Colonic mucosa (tissue), 4 donors: Measurements from ENCODE around the gene DGAT2L6. TPM values are rescaled to one million over a fixed set of nuclear protein-coding genes. Genes with fewer than 3 reads are reported as not detected.

Source experiments
- DNase-seq: peaks from one replicate; pipeline ENCODE4 v3.0.0-alpha.2; 2020
- H3K27ac ChIP-seq: fragments of 200-600 bp; one replicate; pipeline ENCODE4 v1.8.0; 2021
- H3K27me3 ChIP-seq: fragments of 200-600 bp; one replicate; pipeline ENCODE4 v1.8.0; 2021
- H3K36me3 ChIP-seq: fragments of 200-600 bp; one replicate; pipeline ENCODE4 v1.8.0; 2021
- H3K4me1 ChIP-seq: fragments of 200-600 bp; one replicate; pipeline ENCODE4 v1.8.0; 2021; ENCODE audit warnings: mild to moderate bottlenecking
- H3K4me3 ChIP-seq: fragments of 200-600 bp; one replicate; pipeline ENCODE4 v1.8.0; 2021
- H3K9ac ChIP-seq, 2 donors: one replicate each; pipeline ENCODE4 v1.7.0; 2013; ENCODE audit warnings: control low read depth in 2 of 2, low read depth in 2 of 2, low read length in 2 of 2
- H3K9me3 ChIP-seq: fragments of 200-600 bp; one replicate; pipeline ENCODE4 v1.8.0; 2021
- CTCF ChIP-seq: fragments of 200-600 bp; IDR thresholded peaks from one replicate; pipeline ENCODE4 v1.8.0; 2022; ENCODE audit warnings: antibody characterized with exemption, mild to moderate bottlenecking
- intact Hi-C: fragments of 100-400 bp; cut with DNase I; formaldehyde crosslinking; loops from one replicate; pipeline ENCODE4 v1.14.1; 2022
- total RNA-seq, 2 donors: library from RNA; stranded (reverse); fragmentation: NEBNext Ultra II Directional in 1 of 2; extraction: Animal tissue kit (Norgen Biotek cat#: 25700) in 1 of 2; gene quantifications; one replicate each; pipeline ENCODE4 v1.2.1, GENCODE V29; 2021
- donor health status: healthy.
- donor health status: DM: no; HTN: no; CAD: no.
- donor health status: DM: no; HTN: no; CAD: no.

Gene DGAT2L6
- total RNA-seq, 2 donors from 2014 or later, result not detected

GRCh38 chrX:70254909-70255308, 77.6 kb downstream of the DGAT2L6 start:
- H3K27ac ChIP-seq, result no peak overlapping the region
- no peak for TF ChIP-seq CTCF
- intact Hi-C loops, result no loop called here

More at GRCh38 chrX:70254909-70255308, 77.6 kb downstream of the DGAT2L6 start:
- DNase-seq, result no peak
- no peaks in the 10 kb centered on the region for H3K9me3 ChIP-seq
- H3K4me1 ChIP-seq, result no peaks in the 10 kb centered on the region
- no peak overlapping the region for H3K9ac ChIP-seq
- H3K27me3 ChIP-seq, result no peaks in the 10 kb centered on the region
- H3K36me3 ChIP-seq, result no peaks in the 10 kb centered on the region
- H3K4me3 ChIP-seq, result no peak overlapping the region

Other genes starting within 250 kb of the DGAT2L6 start
- not detected for gene AWAT2, start 127.5 kb upstream of the DGAT2L6 start, total RNA-seq
- not detected for gene OTUD6A, start 115.0 kb upstream of the DGAT2L6 start, total RNA-seq
- 10 to 100 TPM; 48.0 to 87.5 TPM for gene IGBP1, start 44.0 kb upstream of the DGAT2L6 start, total RNA-seq
- gene AWAT1, start 57.2 kb downstream of the DGAT2L6 start, total RNA-seq, result not detected
- gene P2RY4, start 82.7 kb downstream of the DGAT2L6 start, total RNA-seq, result under 1 TPM; 0.20 to 0.35 TPM
- gene ARR3, start 90.9 kb downstream of the DGAT2L6 start, total RNA-seq, result not detected
- not detected for gene RAB41, start 104.7 kb downstream of the DGAT2L6 start, total RNA-seq
- 10 to 100 TPM; 49.2 to 50.9 TPM for gene PDZD11, start 112.4 kb downstream of the DGAT2L6 start, total RNA-seq
- gene KIF4A, start 112.6 kb downstream of the DGAT2L6 start, total RNA-seq, result 10 to 100 TPM in 1 of 2 donors, 1 to 10 TPM in 1; 8.7 to 33.7 TPM
- gene GDPD2, start 245.8 kb downstream of the DGAT2L6 start, total RNA-seq, result 10 to 100 TPM in 1 of 2 donors, 1 to 10 TPM in 1; 5.0 to 15.3 TPM